Skeletal muscle satellite cell (primary cell): ENCODE measurements around the gene SIN3A.
"Not testable (repeated sequence)": the region's sequence is repeated elsewhere in the genome, so short reads cannot be mapped to it uniquely, and the experiment has no call there.

Source experiments
- H3K27me3 ChIP-seq: 2 replicates; pipeline ENCODE4 v1.7.0; 2013; ENCODE audit warnings: low read length; ENCODE audit not compliant: control insufficient read depth, insufficient read depth
- H3K36me3 ChIP-seq: 2 replicates; pipeline ENCODE4 v1.7.0; 2013; ENCODE audit warnings: mild to moderate bottlenecking, control low read depth, low read length; ENCODE audit not compliant: insufficient read depth
- H3K4me1 ChIP-seq: 2 replicates; pipeline ENCODE4 v1.7.0; 2013; ENCODE audit warnings: low read length; ENCODE audit not compliant: control insufficient read depth, insufficient read depth
- H3K4me2 ChIP-seq: 2 replicates; pipeline ENCODE4 v1.7.0; 2013; ENCODE audit warnings: mild to moderate bottlenecking, low read length
- H3K4me3 ChIP-seq: 2 replicates; pipeline ENCODE4 v1.7.0; 2013; ENCODE audit warnings: low read length
- H3K9ac ChIP-seq: 2 replicates; pipeline ENCODE4 v1.7.0; 2013; ENCODE audit warnings: mild to moderate bottlenecking, low read depth, low read length, moderate library complexity
- H3K9me3 ChIP-seq: replicated peaks from 2 replicates; pipeline ENCODE4 v1.7.0; 2013; ENCODE audit warnings: mild to moderate bottlenecking, control low read depth, low read length

The SIN3A gene

DNA sequence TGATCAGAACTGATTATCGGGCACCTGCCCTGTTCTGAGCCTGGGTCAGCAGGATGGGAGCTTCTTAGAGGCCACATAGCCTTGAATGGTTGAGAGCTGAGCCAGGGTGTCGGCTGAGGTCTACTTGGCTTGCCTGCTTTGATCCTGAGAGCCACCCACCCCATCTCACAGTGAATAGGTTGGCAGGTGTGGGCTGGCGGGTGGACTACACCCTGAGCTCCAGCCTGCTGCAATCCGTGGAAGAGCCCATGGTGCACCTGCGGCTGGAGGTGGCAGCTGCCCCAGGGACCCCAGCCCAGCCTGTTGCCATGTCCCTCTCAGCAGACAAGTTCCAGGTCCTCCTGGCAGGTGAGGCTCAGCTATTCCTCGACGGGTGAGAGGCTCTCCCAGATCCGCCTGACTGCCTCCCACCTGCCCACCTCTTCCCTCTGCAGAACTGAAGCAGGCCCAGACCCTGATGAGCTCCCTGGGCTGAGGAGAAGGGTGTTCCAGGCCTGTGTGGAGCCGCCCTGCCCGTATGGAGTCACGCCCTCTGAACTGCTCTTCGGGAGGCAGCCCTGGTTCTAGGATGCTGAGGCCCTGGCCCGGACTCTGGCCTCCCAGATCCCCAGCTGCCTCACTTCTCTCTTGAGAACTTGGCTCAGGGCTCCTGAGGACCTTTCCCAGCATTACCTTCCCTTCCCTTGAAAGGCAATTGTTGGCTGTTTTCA is 111.8 kb downstream of the SIN3A start:
- Histone ChIP-seq H3K4me3 (no peak overlapping the region), H3K4me2 (no peak overlapping the region), H3K36me3 (peaks cover 23% of the 10 kb centered on the region), H3K9ac (no peak overlapping the region), H3K27me3 (no peaks in the 10 kb centered on the region), H3K9me3 (no peaks in the 10 kb centered on the region), H3K4me1 (peaks cover 12% of the 10 kb centered on the region)

DNA sequence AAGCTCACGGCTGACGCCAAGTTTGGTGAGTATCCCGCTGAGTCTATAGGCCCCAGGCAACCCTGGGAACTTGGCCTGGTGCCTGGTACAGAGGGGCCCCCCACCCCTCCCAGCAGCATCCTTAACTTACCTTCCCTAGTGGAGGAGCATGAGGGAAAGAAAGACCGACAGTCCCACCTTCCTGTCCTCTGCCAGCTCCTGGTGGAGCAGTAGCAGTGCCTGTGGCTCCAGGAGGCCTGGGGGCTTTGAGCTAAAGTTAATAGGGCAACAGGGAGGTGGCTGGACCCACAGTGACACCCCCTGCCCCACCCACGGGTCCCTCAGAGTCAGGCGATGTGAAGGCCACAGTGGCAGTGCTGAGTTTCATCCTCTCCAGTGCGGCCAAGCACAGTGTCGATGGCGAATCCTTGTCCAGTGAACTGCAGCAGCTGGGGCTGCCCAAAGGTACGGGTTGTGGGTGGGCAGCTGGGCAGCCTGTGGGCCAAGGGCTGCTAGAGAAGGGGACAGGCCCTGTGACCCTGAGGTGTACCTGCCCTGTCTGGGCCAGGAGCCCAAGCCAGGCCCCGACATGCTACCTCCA is 112.7 kb downstream of the SIN3A start:
- H3K4me2 ChIP-seq = no peak overlapping the region
- peaks cover 12% of the 10 kb centered on the region for H3K4me1 ChIP-seq
- no peak overlapping the region for H3K9ac ChIP-seq
- H3K36me3 ChIP-seq = peaks cover 23% of the 10 kb centered on the region
- H3K9me3 ChIP-seq = no peaks in the 10 kb centered on the region
- H3K4me3 ChIP-seq = no peak overlapping the region
- no peaks in the 10 kb centered on the region for H3K27me3 ChIP-seq

DNA sequence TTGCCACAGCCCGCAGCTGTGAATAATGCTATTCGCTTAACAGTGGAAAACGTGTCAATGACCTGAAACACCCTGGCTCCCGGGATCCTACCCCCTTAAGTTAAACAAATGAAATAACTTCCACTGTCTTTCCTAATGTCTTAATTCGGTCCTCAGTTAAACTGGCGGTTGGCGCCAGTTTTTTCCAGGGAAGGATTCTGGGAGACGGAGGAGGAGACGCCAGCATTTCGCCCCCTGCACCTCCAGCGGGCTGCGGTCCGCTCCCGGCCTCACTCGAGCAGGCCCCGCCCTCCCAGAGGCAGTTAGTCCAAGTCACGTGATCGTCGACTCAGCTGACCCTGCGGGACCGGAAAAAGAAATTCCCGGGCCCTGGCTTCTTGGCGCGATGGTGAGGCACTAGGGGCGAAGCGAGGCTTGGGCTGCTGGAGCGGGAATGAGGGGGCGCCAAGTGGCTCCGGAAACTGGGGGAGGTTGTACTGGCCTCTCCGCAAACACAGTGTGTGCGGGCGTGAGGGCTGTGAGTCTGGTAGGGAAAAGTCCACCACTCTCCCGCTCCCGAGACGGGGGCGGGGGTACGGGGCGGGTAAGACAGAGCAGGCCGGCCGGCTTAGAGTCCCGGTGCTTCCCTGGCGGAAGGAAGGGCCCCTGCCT is 115.7 kb downstream of the SIN3A start, which contains the start of gene COMMD4:
COMMD4 (plus strand) TSS at position 359 of the 651 bp plus-strand sequence; CDS start at position 386, 27 bp downstream.
- Histone ChIP-seq H3K9me3 (no peaks in the 10 kb centered on the region), H3K9ac (peak within 1 kb of the TSS; percentile 88), H3K4me3 (peak within 1 kb of the TSS; percentile 81), H3K4me1 (peaks cover 12% of the 10 kb centered on the region), H3K27me3 (no peaks in the 10 kb centered on the region), H3K4me2 (peak within 1 kb of the TSS; percentile 87), H3K36me3 (peaks cover 17% of the 10 kb centered on the region)

DNA sequence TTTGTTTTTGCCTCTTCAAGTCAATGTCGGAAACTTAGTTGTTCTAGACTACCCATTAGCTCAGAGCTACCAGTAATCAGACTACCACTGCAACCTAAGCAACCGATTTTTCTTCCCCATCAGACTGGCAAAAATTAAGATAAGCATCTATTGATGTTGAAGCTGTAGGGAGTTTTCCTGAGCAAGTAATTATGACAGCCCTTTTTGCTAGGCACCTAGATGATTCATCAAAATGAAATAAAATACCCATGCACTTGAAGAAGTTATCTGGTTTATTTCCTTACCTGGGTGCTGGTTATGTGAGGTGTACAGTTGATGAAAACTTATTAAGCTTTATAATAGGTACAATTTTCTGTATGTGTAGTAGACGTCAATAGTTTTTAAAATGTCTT is 116.2 kb downstream of the SIN3A start:
- Histone ChIP-seq H3K4me1 (peaks cover 12% of the 10 kb centered on the region), H3K36me3 (peaks cover 13% of the 10 kb centered on the region), H3K9ac (peak overlapping the region; percentile 88), H3K4me3 (peak overlapping the region; percentile 81), H3K27me3 (no peaks in the 10 kb centered on the region), H3K4me2 (peak overlapping the region; percentile 87), H3K9me3 (no peaks in the 10 kb centered on the region)

DNA sequence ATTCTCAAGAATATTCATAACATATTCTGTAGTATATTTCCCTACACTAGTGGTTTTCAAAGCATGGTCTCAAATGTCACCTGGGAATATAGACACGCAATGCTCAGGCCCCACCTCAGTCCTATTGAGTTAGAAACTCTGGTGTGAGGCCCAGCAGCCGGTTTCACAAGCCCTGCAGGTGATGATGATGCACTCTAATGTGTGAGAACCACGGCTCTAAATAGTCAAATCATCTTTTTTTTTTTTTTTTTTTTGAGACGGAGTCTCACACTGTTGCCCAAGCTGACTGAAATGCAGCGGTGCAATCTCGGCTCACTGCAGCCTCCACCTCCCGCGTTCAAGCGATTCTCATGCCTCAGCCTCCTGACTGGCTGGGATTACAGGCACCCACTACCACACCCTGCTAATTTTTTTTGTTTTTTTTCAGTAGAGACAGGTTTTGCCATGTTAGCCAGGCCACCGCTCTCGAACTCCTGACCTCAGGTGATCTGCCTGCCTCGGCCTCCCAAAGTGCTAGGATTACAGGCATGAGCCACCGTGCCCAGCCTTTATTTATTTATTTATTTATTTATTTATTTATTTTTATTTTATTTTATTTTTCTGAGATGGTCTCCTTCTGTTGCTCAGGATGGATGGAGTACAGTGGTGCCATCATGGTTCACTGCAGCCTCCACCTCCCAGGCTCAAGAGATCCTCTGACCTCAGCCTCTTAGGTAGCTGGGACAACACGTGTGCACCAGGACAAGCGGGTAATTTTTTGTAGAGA is 117.7 kb downstream of the SIN3A start:
- not testable (repeated sequence) for H3K4me3 ChIP-seq, H3K9me3 ChIP-seq, H3K4me2 ChIP-seq, H3K27me3 ChIP-seq, H3K9ac ChIP-seq, H3K36me3 ChIP-seq
- H3K4me1 ChIP-seq = peaks cover 12% of the 10 kb centered on the region

DNA sequence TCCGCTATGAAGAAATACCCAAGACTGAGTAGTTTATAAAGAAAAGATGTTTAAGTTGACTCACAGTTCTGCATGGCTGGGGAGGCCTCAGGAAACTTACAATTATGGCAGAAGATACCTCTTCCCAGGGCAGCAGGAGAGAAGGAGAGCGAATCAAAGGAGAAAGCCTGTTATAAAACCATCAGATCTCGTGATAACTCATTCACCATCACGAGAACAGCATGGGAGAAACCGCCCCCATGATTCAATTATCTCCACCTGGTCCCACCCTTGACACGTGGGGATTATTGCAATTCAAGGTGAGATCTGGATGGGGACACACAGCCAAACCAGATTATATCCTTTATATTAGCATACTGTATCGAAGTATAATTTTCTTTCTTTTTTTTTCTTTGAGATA is 119.4 kb downstream of the SIN3A start:
- not testable (repeated sequence) for H3K4me3 ChIP-seq, H3K4me2 ChIP-seq
- H3K4me1 ChIP-seq = peaks cover 12% of the 10 kb centered on the region

DNA sequence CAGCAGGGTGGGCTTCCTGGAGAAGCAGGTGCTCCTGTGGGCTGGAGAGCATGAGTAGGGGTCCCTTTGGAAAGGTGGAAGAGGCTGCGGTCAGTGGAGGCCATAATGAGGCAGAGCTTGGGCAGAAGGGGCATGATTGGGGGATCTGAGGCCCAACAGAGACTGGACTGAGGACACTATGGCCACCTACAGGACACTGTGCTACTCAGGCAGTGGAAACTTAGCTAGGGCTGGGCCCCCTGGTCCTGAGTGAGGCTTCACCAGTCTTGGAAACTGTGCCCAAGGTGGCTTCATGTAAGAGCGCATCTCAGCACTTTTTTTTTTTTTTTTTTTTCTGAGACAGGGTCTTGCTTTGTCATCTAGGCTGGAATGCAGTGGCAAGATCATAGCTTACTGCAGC is 121.9 kb downstream of the SIN3A start:
- Histone ChIP-seq H3K4me2 (no peak overlapping the region), H3K4me3 (no peak overlapping the region), H3K27me3 (peaks cover 4% of the 10 kb centered on the region), H3K9me3 (no peaks in the 10 kb centered on the region), H3K36me3 (no peaks in the 10 kb centered on the region), H3K9ac (no peak overlapping the region), H3K4me1 (no peaks in the 10 kb centered on the region)

More for the DNA sequence above, 119.4 kb downstream of the SIN3A start:
- not testable (repeated sequence) for H3K9ac ChIP-seq, H3K9me3 ChIP-seq, H3K27me3 ChIP-seq, H3K36me3 ChIP-seq

DNA sequence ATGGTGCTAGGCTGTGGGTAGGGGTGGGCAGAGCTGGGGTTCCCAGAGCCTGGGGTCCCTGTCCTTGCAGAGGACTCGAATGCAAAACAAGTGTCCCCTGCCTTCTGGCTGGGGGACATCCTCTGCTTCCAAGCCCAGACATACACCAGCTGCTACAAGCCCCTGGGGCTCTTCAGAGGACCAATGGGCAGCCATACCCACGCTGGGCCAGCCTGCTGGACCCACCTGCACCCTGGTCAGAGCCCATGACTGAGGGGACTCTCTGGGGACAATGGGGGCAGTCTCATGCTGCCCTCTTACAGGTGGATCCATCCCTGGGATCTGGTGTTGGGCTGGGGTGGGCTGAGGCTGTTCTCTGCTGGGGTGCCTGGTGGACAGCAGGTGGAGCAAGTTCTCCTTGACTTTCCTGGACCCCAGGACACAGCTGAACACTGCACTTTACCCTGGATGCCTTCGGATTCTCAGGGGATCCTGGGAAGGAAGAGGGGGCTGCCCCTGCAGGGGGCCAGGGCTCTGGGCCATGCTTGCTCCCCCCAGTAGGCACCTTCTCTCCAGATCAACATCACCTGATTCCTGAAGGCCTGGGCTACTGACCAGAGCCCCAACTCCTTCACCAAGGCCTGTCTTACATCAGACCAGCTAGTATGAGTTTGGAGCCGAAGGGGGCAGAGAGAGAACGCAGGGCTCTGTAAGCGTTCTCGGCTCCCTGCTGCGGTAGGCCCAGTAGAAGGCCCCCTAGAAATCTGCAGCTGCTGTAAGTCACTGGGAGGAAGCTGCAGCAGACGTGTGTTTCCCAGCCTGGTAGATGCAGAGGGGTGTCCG is 122.8 kb downstream of the SIN3A start:
- H3K27me3 ChIP-seq = peaks cover 6% of the 10 kb centered on the region
- H3K36me3 ChIP-seq = no peaks in the 10 kb centered on the region
- no peaks in the 10 kb centered on the region for H3K9me3 ChIP-seq
- no peak overlapping the region for H3K4me2 ChIP-seq
- H3K9ac ChIP-seq = no peak overlapping the region
- H3K4me1 ChIP-seq = no peaks in the 10 kb centered on the region
- no peak overlapping the region for H3K4me3 ChIP-seq

DNA sequence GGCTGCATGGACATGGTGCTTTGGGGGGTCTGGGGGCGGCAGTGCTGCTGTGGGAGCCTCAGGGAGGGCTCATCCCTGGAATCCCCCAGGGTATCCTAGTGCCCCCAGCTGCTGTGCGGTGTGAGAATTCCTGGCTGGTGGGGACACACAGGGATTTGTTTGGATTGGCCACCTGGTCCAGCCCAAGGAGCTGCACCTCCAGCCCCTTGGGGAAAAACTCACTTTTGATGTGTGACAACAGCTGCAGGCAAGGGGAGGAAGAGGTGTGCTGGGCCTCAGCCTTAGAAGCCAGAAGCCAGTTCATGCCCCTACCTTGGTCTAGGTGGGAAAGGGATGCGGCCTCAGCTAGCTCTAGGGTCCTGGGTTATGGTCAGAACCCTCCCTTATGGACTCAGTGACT is 124.0 kb downstream of the SIN3A start:
- no peaks in the 10 kb centered on the region for H3K36me3 ChIP-seq
- H3K4me2 ChIP-seq = no peak overlapping the region
- H3K4me1 ChIP-seq = no peaks in the 10 kb centered on the region
- no peaks in the 10 kb centered on the region for H3K9me3 ChIP-seq
- H3K27me3 ChIP-seq = peaks cover 12% of the 10 kb centered on the region
- no peak overlapping the region for H3K4me3 ChIP-seq
- no peak overlapping the region for H3K9ac ChIP-seq

DNA sequence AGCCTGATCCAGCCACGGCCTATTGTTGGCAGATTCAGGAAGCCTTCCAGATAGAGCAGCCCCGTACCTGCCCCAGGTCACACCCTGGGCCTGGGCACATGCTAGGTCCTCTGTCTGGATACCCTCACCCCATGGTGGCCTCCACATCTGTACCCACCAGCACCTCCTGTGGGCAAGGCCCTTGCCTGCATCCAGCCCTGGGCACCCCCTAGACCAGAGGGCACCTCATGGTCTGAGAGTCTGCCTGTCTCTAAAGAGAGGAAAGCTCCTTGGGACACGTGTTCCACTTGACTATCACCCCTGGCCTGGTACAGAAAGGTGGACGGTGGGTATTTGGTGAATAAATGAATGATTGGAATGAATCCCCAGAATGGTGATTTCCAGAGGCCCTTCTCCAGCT is 124.5 kb downstream of the SIN3A start:
- Histone ChIP-seq H3K4me3 (no peak overlapping the region), H3K27me3 (peaks cover 16% of the 10 kb centered on the region), H3K36me3 (no peaks in the 10 kb centered on the region), H3K9me3 (no peaks in the 10 kb centered on the region), H3K4me2 (no peak overlapping the region), H3K9ac (no peak overlapping the region), H3K4me1 (no peaks in the 10 kb centered on the region)

DNA sequence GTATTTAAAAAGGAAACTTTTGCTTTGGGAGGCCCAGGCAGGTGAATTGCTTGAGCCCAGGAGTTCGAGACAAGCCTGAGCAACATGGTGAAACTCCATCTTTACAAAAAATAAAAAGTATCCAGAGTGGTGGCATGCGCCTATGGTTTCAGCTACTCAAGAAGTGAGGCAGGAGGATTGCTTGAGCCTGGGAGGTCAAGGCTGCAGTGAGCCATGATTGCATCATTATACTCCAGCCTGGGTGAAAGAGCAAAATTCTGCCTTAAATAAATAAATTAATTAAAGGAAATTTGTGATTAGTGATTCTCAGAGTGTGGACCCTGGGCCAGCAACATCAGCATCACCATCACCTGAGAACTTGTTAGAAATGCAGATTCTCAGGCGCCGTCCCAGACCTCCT is 125.6 kb downstream of the SIN3A start:
- H3K27me3 ChIP-seq = peaks cover 25% of the 10 kb centered on the region
- H3K9me3 ChIP-seq = no peaks in the 10 kb centered on the region
- H3K4me3 ChIP-seq = no peak overlapping the region
- H3K4me2 ChIP-seq = no peak overlapping the region
- no peaks in the 10 kb centered on the region for H3K36me3 ChIP-seq
- H3K9ac ChIP-seq = no peak overlapping the region
- H3K4me1 ChIP-seq = no peaks in the 10 kb centered on the region
